ENCODE measurements around the gene STK4. TPM values are rescaled to one million over a fixed set of nuclear protein-coding genes. Genes with fewer than 3 reads are reported as not detected.

Gene STK4
- total RNA-seq, 4 donors from 2014 or later, result 27.7 to 128 (median 42.9) TPM

- TF ChIP-seq, protein P1, sequence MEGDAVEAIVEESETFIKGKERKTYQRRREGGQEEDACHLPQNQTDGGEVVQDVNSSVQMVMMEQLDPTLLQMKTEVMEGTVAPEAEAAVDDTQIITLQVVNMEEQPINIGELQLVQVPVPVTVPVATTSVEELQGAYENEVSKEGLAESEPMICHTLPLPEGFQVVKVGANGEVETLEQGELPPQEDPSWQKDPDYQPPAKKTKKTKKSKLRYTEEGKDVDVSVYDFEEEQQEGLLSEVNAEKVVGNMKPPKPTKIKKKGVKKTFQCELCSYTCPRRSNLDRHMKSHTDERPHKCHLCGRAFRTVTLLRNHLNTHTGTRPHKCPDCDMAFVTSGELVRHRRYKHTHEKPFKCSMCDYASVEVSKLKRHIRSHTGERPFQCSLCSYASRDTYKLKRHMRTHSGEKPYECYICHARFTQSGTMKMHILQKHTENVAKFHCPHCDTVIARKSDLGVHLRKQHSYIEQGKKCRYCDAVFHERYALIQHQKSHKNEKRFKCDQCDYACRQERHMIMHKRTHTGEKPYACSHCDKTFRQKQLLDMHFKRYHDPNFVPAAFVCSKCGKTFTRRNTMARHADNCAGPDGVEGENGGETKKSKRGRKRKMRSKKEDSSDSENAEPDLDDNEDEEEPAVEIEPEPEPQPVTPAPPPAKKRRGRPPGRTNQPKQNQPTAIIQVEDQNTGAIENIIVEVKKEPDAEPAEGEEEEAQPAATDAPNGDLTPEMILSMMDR (IDR thresholded peaks at IDR 0.05), result no peak
- TF ChIP-seq POLR2A (IDR thresholded peaks at IDR 0.05), result no peak
- Histone ChIP-seq H3K27ac (no peak overlapping the region), H3K9me3 (no peaks in the 10 kb centered on the region), H3K4me3 (no peak overlapping the region), H3K4me1 (peaks cover 0 to 9% (median 6%) of the 10 kb centered on the region in 4 donors), H3K36me3 (no peaks in the 10 kb centered on the region), H3K27me3 (peaks cover 0 to 20% of the 10 kb centered on the region in 2 donors)
- DNase-seq, result no peak
These were observed 128.7 kb downstream of the STK4 start for GRCh38 chr20:45094864-45095574.

DNA sequence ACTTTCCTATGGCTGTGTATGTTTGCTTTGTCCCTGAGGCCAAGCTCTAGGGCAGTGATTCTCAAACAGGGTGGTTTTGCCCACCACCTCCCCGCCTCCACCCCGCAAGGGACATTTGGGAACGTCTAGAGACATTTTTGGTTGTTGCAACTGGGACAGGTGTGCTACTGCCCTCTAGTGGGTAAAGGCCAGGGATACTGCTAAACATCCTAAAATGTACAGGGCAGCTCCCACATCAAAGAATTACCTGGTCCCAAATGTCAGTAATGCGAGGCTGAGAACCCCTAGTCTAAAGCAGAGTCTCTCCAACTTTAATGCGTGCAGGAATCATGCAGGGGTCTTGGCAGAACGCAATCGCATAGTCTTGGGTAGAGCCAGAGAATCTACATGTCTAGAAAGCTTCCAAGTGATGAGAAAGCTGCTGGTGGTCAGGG is 129.5 kb downstream of the STK4 start:
- no peaks in the 10 kb centered on the region for H3K9me3 ChIP-seq
- TF ChIP-seq, protein P1 (IDR thresholded peaks at IDR 0.05), result peak in 5 of 6 experiments; percentile 53 to 77 (median 58)
- no peak for TF ChIP-seq POLR2A (IDR thresholded peaks at IDR 0.05)
- peaks cover 0 to 10% (median 6%) of the 10 kb centered on the region in 4 donors for H3K4me1 ChIP-seq
- peaks cover 0 to 23% of the 10 kb centered on the region in 2 donors for H3K27me3 ChIP-seq
- H3K27ac ChIP-seq, result no peak overlapping the region
- peak in 2 of 3 donors; percentile 51 to 77 for DNase-seq
- no peak overlapping the region for H3K4me3 ChIP-seq
- H3K36me3 ChIP-seq, result no peaks in the 10 kb centered on the region

DNA sequence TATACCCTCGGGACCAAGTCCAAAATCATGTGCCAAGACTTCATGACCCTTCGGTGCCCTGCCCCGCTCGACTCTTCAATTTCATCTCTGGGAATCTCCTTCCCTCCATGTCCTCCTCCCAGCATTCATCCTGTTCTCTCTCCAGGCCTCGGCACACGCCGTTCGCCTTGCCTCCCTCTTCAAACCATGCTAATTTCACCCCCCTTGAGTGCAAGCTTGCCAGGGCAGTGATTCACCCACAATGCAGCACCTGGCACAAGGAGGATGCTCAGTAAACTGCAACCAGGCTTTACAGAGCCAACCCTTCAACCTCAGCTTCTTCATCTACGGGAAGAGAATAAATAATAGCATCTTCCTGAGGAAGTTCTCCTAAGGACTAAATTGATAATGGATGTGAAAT is 130.5 kb downstream of the STK4 start:
- Histone ChIP-seq H3K9me3 (no peaks in the 10 kb centered on the region), H3K27me3 (peaks cover 0 to 24% of the 10 kb centered on the region in 2 donors), H3K27ac (no peak overlapping the region), H3K4me3 (no peak overlapping the region), H3K4me1 (peaks cover 0 to 13% (median 6%) of the 10 kb centered on the region in 4 donors), H3K36me3 (no peaks in the 10 kb centered on the region)
- no peak for DNase-seq
- no peak for TF ChIP-seq POLR2A (IDR thresholded peaks at IDR 0.05)
- TF ChIP-seq, protein P1 (IDR thresholded peaks at IDR 0.05), result no peak

- DNase-seq, result peak in 1 of 3 donors; percentile 59
- Histone ChIP-seq H3K4me3 (peak overlapping the region in 2 of 4 donors; percentile 22 to 25), H3K27me3 (peaks cover 0 to 24% of the 10 kb centered on the region in 2 donors)
These were observed 131.3 kb downstream of the STK4 start for GRCh38 chr20:45097485-45098102.

GRCh38 chr20:45098103-45098773 is 131.9 kb downstream of the STK4 start:
- Histone ChIP-seq H3K36me3 (no peaks in the 10 kb centered on the region), H3K9me3 (no peaks in the 10 kb centered on the region), H3K27me3 (peaks cover 0 to 24% of the 10 kb centered on the region in 2 donors), H3K4me1 (peaks cover 0 to 13% (median 6%) of the 10 kb centered on the region in 4 donors), H3K27ac (no peak overlapping the region), H3K4me3 (peak overlapping the region in 2 of 4 donors; percentile 22 to 25)
- DNase-seq, result no peak
- TF ChIP-seq POLR2A (IDR thresholded peaks at IDR 0.05), result no peak
- TF ChIP-seq, protein P1 (IDR thresholded peaks at IDR 0.05), result no peak

More at GRCh38 chr20:45097485-45098102, 131.3 kb downstream of the STK4 start:
- H3K36me3 ChIP-seq, result no peaks in the 10 kb centered on the region
- peaks cover 0 to 13% (median 6%) of the 10 kb centered on the region in 4 donors for H3K4me1 ChIP-seq
- no peak overlapping the region for H3K27ac ChIP-seq
- no peak for TF ChIP-seq POLR2A (IDR thresholded peaks at IDR 0.05)
- TF ChIP-seq, protein P1 (IDR thresholded peaks at IDR 0.05), result peak in 4 of 6 experiments; percentile 28 to 47 (median 36)
- H3K9me3 ChIP-seq, result no peaks in the 10 kb centered on the region

Data from Peyer's patch (tissue), 4 donors.